Measurements from ENCODE around the gene CSRP2.

The CSRP2 gene

DNA sequence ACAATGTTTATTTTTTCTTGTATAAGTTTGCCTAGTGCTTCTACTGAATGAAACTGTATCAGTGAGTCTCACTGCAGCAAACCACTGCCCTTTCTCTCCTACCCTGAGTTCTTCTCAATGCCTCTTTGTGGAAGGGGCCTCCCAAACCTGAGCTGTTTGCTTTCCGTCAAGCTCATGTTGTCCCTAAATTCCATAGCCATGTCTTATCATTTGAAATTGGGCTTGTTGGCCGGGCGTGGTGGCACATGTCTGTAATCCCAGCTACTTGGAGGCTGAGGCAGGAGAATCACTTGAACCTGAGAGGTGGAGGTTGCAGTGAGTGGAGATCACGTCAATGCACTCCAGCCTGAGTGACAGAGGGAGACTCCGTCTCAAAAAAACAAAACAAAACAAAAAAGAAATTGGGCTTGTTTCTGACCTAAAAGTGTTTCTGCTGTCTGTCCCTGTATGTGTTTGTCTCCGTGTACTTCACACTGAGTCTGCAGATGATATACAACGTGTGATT lies 1.8 kb upstream of the CSRP2 start:
- H3K9me2 ChIP-seq (ENCODE audit: low read depth, low read length), result no peaks in the 10 kb centered on the region
- H3K9me3 ChIP-seq (ENCODE audit: low read length), result no peaks in the 10 kb centered on the region
- H3K4me3 ChIP-seq (ENCODE audit: low read depth, low read length, poor library complexity, severe bottlenecking), result no peak overlapping the region
- no peaks in the 10 kb centered on the region for H3K79me2 ChIP-seq (ENCODE audit: insufficient read depth, low read length)
- no peaks in the 10 kb centered on the region for H3F3A ChIP-seq (ENCODE audit: insufficient read depth, low read length)
- TF ChIP-seq, protein P1, sequence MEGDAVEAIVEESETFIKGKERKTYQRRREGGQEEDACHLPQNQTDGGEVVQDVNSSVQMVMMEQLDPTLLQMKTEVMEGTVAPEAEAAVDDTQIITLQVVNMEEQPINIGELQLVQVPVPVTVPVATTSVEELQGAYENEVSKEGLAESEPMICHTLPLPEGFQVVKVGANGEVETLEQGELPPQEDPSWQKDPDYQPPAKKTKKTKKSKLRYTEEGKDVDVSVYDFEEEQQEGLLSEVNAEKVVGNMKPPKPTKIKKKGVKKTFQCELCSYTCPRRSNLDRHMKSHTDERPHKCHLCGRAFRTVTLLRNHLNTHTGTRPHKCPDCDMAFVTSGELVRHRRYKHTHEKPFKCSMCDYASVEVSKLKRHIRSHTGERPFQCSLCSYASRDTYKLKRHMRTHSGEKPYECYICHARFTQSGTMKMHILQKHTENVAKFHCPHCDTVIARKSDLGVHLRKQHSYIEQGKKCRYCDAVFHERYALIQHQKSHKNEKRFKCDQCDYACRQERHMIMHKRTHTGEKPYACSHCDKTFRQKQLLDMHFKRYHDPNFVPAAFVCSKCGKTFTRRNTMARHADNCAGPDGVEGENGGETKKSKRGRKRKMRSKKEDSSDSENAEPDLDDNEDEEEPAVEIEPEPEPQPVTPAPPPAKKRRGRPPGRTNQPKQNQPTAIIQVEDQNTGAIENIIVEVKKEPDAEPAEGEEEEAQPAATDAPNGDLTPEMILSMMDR (IDR thresholded peaks at IDR 0.05; ENCODE audit: low read length), result no peak
- TF ChIP-seq EZH2 (IDR thresholded peaks at IDR 0.05; ENCODE audit: borderline replicate concordance, low read length), result no peak
- H3K4me2 ChIP-seq (ENCODE audit: low read length), result no peak overlapping the region
- H3K36me3 ChIP-seq (ENCODE audit: insufficient read depth, low read length), result no peaks in the 10 kb centered on the region
- peaks cover 7% of the 10 kb centered on the region for H3K4me1 ChIP-seq (ENCODE audit: insufficient read depth, low read length, severe bottlenecking)
- no peaks in the 10 kb centered on the region; the same call in 1 of the 2 replicates for H3K27me3 ChIP-seq (ENCODE audit: insufficient read depth, low read length)
- H2AFZ ChIP-seq (ENCODE audit: low read length), result no peak overlapping the region
- no peak overlapping the region for H3K27ac ChIP-seq (ENCODE audit: low read depth, low read length, poor library complexity, severe bottlenecking)
- H3K9ac ChIP-seq (ENCODE audit: low read length), result no peak overlapping the region
- no peaks in the 10 kb centered on the region for H4K20me1 ChIP-seq (ENCODE audit: insufficient read depth, low read length)

DNA sequence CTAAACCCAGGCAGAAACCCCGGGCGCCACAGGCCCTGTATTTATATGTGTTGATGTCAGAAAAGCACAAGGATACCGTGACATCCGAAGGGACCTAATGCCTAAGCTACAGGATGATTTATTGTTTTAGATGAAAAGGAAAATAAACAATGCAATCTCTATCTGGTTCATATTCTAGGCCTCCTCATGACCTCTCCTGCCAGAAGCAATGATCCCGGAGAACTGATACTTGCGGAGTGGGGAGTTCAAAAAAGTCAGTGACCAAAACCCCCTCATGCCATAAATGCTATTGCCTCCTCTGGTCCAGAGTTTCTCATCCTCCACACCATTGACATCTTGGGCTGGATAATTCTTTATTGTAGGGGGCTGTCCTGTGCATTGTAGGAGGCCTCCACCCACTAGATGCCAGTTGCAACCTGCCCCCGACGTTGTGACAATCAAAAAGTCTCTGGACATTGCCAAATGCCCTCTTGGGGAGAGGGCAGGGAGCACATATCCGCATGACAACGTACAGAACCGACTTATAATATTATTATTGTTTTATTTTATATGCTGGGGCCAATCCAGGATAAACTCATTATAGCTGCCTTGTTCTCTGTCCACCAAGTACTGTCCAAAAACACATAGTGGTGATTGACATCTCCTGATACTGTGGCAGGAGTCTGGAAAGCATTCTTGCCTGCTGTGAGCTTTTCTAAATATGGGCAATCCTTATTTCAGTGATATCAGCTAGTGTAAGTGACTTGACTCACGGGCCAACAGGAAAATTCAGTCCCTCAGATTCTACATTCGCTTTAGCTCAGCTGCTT lies 1.1 kb upstream of the CSRP2 start:
- Histone ChIP-seq H3F3A (ENCODE audit: insufficient read depth, low read length) (no peaks in the 10 kb centered on the region), H3K36me3 (ENCODE audit: insufficient read depth, low read length) (no peaks in the 10 kb centered on the region), H3K4me2 (ENCODE audit: low read length) (peak overlapping the region; percentile 94), H4K20me1 (ENCODE audit: insufficient read depth, low read length) (no peaks in the 10 kb centered on the region), H3K79me2 (ENCODE audit: insufficient read depth, low read length) (no peaks in the 10 kb centered on the region), H3K9me2 (ENCODE audit: low read depth, low read length) (no peaks in the 10 kb centered on the region), H3K9me3 (ENCODE audit: low read length) (no peaks in the 10 kb centered on the region), H3K9ac (ENCODE audit: low read length) (no peak overlapping the region), H3K27me3 (ENCODE audit: insufficient read depth, low read length) (no peaks in the 10 kb centered on the region), H2AFZ (ENCODE audit: low read length) (no peak overlapping the region), H3K27ac (ENCODE audit: low read depth, low read length, poor library complexity, severe bottlenecking) (no peak overlapping the region), H3K4me1 (ENCODE audit: insufficient read depth, low read length, severe bottlenecking) (peaks cover 7% of the 10 kb centered on the region), H3K4me3 (ENCODE audit: low read depth, low read length, poor library complexity, severe bottlenecking) (peak overlapping the region; percentile 71)
- TF ChIP-seq, protein P1 (IDR thresholded peaks at IDR 0.05; ENCODE audit: low read length), result no peak
- TF ChIP-seq EZH2 (IDR thresholded peaks at IDR 0.05; ENCODE audit: borderline replicate concordance, low read length), result no peak

DNA sequence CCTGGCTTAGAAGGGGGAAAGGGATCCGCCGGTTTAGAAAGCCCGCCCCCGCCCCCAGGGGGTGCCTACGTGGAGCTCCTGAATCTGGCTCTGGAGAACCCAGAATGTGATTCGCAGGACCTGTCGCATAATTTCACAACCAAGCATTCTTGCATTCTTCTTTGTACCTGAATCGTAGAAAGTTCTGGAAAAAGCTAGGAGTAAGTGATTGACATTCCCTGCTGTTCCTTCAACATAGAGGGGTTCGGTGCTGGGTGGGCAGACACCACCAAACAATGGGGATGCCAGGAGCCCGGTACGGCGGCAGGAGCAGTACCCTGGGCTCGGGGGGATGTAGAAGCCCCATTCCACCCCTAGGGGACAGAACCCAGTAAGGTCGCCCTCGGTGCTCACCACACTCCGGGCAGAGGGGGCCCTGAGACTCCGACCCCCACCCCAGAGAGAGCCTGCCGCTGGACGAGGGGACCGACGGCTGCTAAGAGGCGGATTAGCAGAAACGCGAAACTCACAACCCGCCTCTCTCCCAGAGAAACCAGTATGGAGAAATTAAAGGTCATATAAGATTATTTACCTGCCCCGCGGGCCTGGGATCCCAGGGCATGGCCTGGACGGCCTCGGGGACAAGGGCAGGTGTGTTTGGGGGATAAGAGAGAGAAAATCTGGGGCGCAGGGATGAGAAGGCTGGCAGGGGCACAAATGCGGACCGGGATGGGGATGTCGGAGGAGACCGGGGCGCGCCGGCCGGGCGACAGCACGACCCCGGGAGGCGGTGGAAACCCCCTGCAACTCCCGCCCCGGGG lies 520 bp downstream of the CSRP2 start:
- Histone ChIP-seq H3K9ac (ENCODE audit: low read length) (peak overlapping the region; percentile 67), H3K27me3 (ENCODE audit: insufficient read depth, low read length) (no peaks in the 10 kb centered on the region), H3K36me3 (ENCODE audit: insufficient read depth, low read length) (no peaks in the 10 kb centered on the region), H3K4me2 (ENCODE audit: low read length) (peak overlapping the region; percentile 94), H4K20me1 (ENCODE audit: insufficient read depth, low read length) (no peaks in the 10 kb centered on the region), H3K4me3 (ENCODE audit: low read depth, low read length, poor library complexity, severe bottlenecking) (peak overlapping the region; percentile 71), H3K9me3 (ENCODE audit: low read length) (no peaks in the 10 kb centered on the region), H3K4me1 (ENCODE audit: insufficient read depth, low read length, severe bottlenecking) (peaks cover 7% of the 10 kb centered on the region), H3K9me2 (ENCODE audit: low read depth, low read length) (no peaks in the 10 kb centered on the region), H2AFZ (ENCODE audit: low read length) (peak overlapping the region; percentile 85), H3K27ac (ENCODE audit: low read depth, low read length, poor library complexity, severe bottlenecking) (no peak overlapping the region), H3F3A (ENCODE audit: insufficient read depth, low read length) (no peaks in the 10 kb centered on the region), H3K79me2 (ENCODE audit: insufficient read depth, low read length) (no peaks in the 10 kb centered on the region)
- TF ChIP-seq, protein P1 (IDR thresholded peaks at IDR 0.05; ENCODE audit: low read length), result no peak

Measured in OCI-LY1 (cell line).